GM19351 (cell line): ENCODE data around the gene LRRFIP1.

ENCODE experiments used
- ATAC-seq: cut with Tn5 transposase; IDR thresholded peaks from one replicate; pipeline ENCODE4 v1.9.1; 2021; ENCODE audit warnings: mild to moderate bottlenecking, moderate library complexity; ENCODE audit not compliant: unreplicated experiment

LRRFIP1 gene

GRCh38 chr2:237638176-237638575 lies 10.8 kb downstream of the LRRFIP1 start:
- no peak for ATAC-seq

- ATAC-seq, result no peak
Observed at GRCh38 chr2:237639052-237639835, 11.9 kb downstream of the LRRFIP1 start.

DNA sequence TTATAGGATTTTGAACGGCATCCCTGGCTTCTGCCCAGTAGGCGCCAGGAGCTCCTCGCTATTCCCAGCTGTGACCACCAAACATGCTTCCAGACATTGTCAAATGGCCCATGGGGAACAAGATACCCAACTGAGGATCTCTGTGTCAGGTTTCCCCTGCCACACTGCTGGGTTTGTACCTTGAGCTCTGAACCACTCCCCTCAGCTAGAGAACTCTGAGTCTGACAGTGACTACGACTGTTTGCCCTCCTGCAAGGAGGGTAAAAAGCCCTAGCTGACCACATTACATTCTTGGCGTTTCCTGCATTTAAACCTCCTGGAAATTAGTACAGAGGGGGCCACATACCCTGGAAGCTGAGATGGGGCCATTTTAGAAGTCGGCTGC lies 12.4 kb downstream of the LRRFIP1 start:
- no peak for ATAC-seq

DNA sequence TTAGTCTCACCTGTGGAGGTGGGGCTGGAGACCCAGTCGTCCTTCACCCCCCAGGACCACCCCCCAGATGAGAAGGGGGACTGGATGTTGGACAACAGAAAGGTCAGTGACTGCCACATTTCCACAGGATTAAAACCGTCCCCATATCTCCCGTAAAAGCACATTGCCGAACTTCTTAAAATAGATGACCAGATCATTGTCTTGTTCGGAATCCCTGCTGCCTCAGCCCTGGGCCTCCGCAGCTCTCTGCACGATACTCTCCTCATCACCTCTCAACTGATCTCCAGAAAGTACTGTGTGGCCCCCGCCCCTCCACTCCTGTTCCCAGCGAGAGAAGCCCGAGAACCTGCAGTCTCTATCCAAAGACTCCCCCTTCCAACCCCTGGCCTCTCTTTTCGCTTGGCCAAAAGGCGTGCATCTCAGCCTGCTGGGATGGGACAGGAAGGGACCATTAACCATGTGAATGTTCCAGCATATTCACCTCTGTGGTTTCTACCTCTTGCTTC lies 13.2 kb downstream of the LRRFIP1 start:
- ATAC-seq, result no peak

DNA sequence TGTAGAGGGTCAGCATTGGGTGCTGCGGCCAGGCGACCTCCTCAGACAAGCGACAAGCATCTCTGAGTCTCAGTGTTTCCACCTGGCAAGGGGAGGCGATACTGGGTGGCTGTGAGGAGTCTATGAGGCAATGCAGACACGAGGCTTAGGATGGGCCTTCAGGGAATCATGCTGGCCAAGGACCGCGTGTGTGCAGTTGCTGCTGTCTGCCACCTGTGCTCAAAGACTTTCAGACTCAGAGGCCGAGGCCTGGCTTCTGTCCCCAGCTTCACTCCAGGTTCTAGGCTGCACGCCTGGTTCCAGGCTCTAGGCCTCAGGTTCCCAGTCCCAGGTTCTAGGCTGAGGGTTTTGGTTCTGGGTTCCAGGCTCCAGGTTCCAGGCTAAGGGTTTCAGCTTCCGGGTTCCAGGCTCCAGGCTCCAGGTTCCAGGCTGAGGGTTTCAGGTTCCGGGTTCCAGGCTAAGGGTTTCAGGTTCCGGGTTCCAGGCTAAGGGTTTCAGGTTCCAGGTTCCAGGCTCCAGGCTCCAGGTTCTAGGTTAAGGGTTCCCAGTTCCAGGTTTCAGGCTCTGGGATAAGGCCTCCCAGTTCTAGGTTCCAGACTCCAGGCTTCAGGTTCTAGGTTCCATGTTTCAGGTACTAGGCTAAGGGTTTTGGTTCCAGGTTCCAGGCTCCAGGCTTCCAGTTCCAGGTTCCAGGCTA lies 14.8 kb downstream of the LRRFIP1 start:
- no peak for ATAC-seq

- ATAC-seq, result no peak
Observed at GRCh38 chr2:237643066-237643465, 15.7 kb downstream of the LRRFIP1 start.

DNA sequence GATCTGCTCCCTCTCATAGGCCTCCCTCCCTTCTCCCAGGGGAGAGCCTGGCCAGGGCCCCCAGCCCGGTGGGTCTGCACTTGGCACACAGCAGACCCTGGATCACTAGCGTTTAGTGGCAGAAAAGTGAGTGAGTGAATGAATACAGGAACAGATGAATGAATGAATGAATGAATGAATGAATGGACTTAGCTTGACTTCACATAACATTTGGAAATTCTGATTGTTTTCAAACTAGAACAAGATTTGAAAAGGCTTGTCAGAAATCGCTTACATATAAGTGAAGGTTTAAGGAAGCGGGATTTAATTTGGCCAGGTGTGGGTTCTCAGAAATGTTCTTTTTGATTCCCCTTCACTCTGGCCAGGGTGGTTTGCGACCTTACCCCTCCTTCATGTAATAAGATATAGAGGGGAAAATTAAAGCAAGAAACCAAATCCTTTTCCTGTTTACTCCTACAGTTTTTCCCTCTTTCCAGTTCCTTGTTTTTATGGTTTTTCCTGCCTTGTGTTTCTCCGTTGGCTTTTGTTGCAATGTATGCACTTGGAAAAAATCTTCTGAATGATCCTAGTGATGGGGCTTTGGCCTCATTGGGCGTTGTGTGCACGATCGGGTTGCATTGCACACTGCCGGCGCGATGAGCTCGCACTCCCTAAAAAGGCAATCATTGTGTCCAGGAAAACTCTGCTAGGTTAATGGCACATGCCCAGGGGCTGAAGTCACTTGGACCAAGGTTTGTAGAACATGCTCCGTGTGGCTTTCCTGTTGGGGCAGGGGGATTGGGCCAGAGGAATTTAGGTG lies 16.4 kb downstream of the LRRFIP1 start:
- ATAC-seq, result no peak

DNA sequence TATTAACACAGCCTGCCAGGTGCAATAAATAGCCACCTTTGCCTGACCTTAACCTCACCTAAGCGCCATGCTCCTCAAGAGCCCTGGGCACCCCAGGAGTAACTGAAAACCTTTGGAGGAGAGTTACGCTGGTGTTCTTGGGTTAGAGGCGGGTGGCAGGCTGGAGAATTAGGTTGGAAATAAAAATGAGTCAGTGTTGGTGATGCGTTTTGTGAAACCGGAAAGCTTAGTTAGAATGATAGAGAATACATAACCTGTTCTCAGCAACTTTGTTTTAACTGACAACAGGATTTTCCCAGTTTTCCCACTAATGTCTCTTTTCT lies 17.0 kb downstream of the LRRFIP1 start:
- ATAC-seq, result no peak

DNA sequence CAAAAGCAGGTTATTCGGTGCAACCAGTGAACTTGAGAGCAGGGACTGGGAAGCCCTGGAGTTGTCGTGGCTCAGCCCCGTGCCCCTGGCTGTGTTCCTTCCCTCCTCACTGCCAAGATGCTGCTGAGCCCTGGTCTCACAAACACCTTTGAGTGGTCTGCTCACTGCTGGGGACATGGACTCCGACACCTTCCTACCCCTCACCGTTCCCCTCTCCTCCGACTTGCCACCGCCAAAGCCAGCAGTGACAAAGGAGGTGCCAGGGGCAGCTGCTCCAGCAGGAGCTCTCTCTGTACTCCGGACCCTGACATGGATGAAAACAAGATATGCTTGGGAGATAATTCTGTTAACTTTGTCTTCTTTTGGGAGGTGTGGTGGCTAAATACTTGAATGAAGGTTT lies 17.9 kb downstream of the LRRFIP1 start:
- ATAC-seq, result no peak

DNA sequence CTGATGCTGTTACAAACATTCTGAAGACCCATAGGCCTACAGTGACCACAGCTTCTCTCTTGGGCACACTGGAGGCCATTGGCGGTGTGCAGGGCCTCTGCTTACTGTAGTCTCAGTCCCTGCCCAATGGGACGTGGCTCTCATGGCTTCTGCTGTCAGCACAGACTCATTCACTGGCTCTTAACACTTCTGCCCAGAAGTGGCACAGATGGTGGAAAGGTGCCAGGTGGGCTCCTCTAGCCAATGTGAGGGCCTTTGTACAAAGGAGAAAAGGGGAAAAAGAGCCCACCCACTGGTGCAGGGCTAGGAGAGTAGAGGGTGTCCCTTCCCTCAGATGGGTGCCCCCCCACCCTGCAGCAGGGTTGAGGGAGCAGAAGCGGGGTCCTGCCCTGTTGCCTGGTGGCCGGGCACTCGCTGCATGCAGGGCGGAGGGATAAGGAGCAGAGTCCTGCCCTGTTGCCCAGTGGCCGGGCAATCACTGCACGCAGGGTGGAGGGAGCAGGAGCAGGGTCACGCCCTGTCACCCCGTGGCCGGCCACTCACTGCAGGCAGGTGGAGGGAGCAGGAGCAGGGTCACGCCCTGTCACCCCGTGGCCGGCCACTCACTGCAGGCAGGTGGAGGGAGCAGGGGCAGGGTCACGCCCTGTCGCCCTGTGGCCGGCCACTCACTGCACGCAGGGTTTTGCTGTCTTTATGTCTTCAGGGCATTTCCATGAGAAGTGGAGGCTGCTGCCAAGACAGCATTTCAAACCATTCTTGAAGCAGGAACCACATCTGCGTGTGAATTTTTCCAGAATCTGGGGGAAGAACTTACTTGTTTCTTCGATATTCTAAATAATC lies 20.0 kb downstream of the LRRFIP1 start:
- no peak for ATAC-seq

- no peak for ATAC-seq
Observed at GRCh38 chr2:237648016-237648381, 20.6 kb downstream of the LRRFIP1 start.

DNA sequence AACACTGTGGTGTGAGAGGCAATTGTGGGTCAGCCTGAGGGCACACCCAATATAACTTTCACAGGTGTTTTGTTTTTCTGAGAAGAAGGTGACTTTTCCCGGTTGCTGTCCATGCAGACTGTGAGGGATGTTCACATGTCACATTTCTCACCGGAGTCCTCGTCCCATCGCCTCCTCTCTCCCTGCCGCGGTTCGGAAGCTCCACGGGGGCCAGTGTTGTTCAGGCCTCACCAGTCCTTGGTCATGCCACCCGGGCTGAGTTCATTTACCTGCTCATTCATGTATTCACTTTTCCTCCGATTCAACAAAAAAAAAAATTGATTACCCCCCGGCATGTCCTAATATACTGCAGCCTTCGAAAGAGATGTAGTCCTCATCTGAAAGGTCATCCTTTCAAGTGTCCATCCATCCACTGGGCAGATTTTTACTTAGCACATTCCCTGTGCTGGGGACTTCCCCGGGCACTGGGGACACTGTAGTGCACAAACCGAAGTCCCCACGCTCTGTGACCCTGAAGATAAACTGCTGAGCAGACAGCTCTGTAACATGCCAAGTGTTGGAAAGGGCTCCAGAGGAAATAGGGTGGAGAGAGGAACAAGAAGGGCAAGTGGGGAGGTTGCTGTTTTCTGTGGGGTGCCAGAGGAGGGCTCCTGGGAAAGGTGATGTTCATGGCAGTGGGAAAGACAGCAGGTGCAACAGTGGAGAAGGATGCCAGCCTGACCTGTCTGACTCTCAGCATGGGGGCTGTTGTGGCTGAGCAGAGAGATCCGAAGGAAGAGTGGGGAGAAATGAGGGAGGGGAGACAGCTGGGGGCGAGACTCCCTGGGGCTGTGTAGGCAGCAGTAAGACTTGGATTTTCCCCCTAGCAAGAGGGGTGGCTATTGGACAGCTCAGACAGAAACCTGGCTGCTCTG lies 22.4 kb downstream of the LRRFIP1 start:
- no peak for ATAC-seq

GRCh38 chr2:237650455-237650850 lies 23.1 kb downstream of the LRRFIP1 start:
- no peak for ATAC-seq

DNA sequence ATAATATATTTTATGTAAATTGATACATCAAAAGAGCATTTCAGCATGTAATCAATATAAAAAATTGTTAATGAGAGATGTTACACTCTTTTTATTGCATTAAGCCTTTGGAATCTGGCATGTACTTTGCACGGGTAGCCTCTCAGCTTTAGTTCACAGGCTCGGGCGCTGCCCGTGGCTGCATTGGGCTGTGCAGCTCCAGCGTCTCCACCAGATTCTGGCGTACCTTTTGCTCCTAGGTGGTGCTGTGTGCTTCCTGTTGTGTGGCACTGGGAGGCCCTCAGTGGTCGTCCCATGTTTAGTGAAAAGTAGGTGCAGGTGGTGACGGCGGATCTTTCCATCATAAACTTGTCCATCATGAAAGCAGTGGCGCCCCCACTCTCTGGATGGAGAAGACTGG lies 24.4 kb downstream of the LRRFIP1 start:
- ATAC-seq, result no peak

GRCh38 chr2:237652181-237652580 lies 24.8 kb downstream of the LRRFIP1 start:
- no peak for ATAC-seq

DNA sequence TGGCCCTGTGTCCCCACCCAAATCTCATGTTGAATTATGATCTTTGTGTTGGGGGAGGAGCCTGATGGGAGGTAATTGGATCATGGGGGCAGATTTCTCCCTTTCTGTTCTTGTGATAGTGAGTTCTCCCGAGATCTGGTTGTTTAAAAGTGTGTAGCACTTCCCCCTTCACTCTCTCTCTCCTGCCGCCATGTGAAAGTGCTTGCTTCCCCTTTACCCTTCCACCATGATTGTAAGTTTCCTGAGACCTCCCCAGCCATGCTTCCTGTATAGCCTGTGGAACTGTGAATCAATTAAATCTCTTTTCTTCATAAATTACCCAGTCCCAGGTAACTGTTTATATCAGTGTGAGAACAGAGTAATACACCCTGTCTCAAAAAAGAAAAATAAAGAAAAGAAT lies 25.5 kb downstream of the LRRFIP1 start:
- ATAC-seq, result no peak

GRCh38 chr2:237653776-237654558 lies 26.6 kb downstream of the LRRFIP1 start:
- ATAC-seq, result no peak

DNA sequence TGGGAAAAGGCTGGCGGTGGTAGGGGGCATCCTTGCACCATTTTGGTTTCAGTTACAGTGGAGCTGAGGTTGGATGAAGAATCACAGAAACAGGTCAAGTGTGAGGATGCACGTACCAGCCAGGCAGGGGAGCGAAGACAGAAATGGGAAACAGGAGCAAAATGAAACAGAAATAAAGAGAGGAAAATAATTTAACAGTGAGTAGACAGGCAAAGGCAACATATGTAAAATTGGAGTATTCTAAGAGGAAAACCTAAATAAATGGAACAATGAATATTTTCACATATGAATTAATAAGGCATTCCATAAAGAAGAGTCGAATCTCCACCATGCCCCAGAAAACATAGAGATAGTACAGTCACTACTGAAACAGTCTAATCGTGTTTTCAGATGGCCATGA lies 29.7 kb downstream of the LRRFIP1 start:
- no peak for ATAC-seq

- no peak for ATAC-seq
Observed at GRCh38 chr2:237660381-237660900, 33.1 kb downstream of the LRRFIP1 start.
